Mesothelial cell of epicardium (in vitro differentiated cells): ENCODE results near the gene GNG14. TPM values are rescaled to one million over a fixed set of nuclear protein-coding genes. Genes with fewer than 3 reads are reported as not detected.
A peak's percentile ranks its signal among the peaks of the same experiment; 100 is the strongest.

ENCODE experiments used
- DNase-seq, 2 experiments: peaks; one replicate each; pipeline ENCODE4 v3.0.0; 2021; ENCODE audit warnings: low spot score in 2 of 2; ENCODE audit not compliant: unreplicated experiment in 2 of 2
- H3K27ac Mint-ChIP-seq: 2 replicates; pipeline ENCODE4 v1.8.0; 2021; ENCODE audit warnings: mixed read lengths
- H3K27me3 Mint-ChIP-seq: 2 replicates; pipeline ENCODE4 v1.8.0; 2021; ENCODE audit warnings: low read depth, mixed read lengths
- H3K36me3 Mint-ChIP-seq: 2 replicates; pipeline ENCODE4 v1.8.0; 2021; ENCODE audit warnings: mixed read lengths
- H3K4me1 Mint-ChIP-seq: 2 replicates; pipeline ENCODE4 v1.8.0; 2021; ENCODE audit warnings: mixed read lengths
- H3K4me3 Mint-ChIP-seq: 2 replicates; pipeline ENCODE4 v1.8.0; 2021; ENCODE audit warnings: mild to moderate bottlenecking, moderate library complexity, mixed read lengths
- H3K9me3 Mint-ChIP-seq: 2 replicates; pipeline ENCODE4 v1.8.0; 2021; ENCODE audit warnings: mixed read lengths
- total RNA-seq: library from RNA; stranded (reverse); gene quantifications from 3 replicates; pipeline ENCODE4 v1.2.1, GENCODE V29; 2021
- TF ChIP-seq, protein P1 (sequence below): fragments of 200-600 bp; sonication (generic); IDR thresholded peaks from one replicate; pipeline ENCODE4 v1.5.0; 2021; ENCODE audit warnings: antibody characterized with exemption; ENCODE audit not compliant: unreplicated experiment

The GNG14 gene
- total RNA-seq, 1 donor from 2014 or later: not detected

DNA sequence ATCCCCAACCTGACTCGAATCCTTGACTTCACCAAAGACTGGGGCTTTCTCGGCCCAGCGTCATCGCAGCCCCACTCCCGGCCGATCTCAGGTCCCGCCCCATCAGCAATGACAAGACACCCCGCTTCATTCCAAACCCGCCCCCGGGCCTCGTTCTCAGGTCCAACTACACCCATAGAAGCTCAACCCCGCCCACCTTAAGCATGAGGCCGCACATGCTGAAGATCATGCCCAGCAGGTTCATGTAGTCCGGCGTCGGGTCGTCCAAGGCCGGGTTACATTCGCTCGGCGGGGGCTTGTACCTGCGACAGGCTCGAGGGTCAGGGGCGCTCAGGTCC is 18.9 kb upstream of the GNG14 start:
- H3K4me1 Mint-ChIP-seq: peaks cover 42% of the 10 kb centered on the region
- no peaks in the 10 kb centered on the region for H3K9me3 Mint-ChIP-seq
- peak overlapping the region; percentile 99 for H3K4me3 Mint-ChIP-seq
- H3K36me3 Mint-ChIP-seq: peaks cover 6% of the 10 kb centered on the region
- peak overlapping the region; percentile 100 for H3K27ac Mint-ChIP-seq
- TF ChIP-seq, protein P1, sequence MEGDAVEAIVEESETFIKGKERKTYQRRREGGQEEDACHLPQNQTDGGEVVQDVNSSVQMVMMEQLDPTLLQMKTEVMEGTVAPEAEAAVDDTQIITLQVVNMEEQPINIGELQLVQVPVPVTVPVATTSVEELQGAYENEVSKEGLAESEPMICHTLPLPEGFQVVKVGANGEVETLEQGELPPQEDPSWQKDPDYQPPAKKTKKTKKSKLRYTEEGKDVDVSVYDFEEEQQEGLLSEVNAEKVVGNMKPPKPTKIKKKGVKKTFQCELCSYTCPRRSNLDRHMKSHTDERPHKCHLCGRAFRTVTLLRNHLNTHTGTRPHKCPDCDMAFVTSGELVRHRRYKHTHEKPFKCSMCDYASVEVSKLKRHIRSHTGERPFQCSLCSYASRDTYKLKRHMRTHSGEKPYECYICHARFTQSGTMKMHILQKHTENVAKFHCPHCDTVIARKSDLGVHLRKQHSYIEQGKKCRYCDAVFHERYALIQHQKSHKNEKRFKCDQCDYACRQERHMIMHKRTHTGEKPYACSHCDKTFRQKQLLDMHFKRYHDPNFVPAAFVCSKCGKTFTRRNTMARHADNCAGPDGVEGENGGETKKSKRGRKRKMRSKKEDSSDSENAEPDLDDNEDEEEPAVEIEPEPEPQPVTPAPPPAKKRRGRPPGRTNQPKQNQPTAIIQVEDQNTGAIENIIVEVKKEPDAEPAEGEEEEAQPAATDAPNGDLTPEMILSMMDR: no peak
- no peaks in the 10 kb centered on the region for H3K27me3 Mint-ChIP-seq
- peak in 1 of 2 experiments; percentile 65 for DNase-seq

DNA sequence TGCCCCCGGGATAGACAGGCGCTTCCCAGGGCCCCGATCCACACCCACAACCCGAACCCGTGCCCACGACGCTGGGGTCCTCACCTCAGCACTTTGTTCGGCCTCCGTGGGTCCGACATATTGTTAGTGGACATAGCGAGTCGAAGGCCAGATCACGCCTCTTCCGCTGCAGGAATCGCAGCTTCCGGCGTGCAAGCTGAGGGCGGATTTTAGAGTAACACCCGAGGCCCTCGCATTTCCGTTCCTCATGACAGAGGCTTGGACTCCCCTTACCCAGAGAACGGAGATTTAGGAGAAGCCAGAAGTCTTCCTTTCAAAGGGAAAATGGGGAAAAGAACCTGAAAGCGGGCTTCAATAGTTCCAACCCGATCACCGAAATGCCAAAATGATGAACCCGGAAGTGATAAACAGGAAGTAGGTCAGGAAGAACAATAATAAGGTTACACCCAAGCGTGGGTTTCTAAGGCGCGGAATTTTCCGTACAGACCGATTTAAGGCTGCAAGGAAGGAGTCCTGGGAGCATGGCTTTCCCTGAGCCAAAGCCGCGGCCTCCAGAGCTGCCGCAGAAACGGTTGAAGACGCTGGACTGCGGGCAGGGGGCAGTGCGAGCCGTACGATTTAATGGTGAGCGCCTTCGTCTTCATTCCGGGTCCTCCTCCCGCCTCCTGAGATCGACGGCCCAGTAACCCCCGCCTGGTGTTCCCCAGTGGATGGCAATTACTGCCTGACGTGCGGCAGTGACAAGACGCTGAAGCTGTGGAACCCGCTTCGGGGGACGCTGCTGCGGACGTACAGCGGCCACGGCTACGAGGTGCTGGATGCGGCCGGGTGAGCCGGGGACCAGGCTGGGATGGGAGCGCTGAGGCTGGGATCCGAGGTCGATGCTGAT is 18.3 kb upstream of the GNG14 start:
- Mint-ChIP-seq H3K4me3 (peak overlapping the region; percentile 99), H3K27ac (peak overlapping the region; percentile 100), H3K9me3 (no peaks in the 10 kb centered on the region), H3K36me3 (peaks cover 12% of the 10 kb centered on the region), H3K27me3 (no peaks in the 10 kb centered on the region), H3K4me1 (peaks cover 42% of the 10 kb centered on the region)
- TF ChIP-seq, protein P1: no peak
- DNase-seq: peak; percentile 56 to 76

DNA sequence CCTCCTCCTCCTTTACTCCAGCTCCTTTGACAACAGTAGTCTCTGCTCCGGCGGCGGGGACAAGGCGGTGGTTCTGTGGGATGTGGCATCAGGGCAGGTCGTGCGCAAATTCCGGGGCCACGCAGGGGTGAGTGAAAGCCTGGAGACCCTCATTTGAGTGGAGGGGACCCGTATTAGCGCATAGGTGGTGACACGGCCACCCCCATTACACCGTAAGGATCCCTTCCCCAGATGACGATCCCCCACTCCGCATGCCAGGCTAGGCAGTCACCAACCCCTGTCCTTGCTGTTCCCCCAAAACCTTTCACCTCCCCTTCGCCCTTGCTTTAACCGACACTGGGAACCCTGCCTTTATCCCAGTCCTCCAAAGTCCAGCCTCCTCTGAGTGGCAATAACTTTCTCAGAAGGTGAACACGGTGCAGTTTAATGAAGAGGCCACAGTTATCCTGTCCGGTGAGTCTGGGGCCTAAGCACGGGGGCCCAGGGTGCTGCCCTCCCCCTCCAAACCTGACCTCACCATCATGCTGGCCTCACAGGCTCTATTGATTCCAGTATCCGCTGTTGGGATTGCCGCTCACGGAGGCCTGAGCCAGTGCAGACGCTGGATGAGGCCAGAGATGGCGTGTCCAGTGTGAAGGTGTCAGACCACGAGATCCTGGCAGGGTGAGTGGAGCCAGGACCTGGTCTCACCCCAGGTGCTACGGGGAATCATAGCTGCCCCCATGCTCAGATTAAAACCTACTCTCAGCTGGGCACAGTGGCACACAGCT is 17.5 kb upstream of the GNG14 start:
- no peak for DNase-seq
- peak overlapping the region; percentile 99 for H3K4me3 Mint-ChIP-seq
- H3K27me3 Mint-ChIP-seq: no peaks in the 10 kb centered on the region
- TF ChIP-seq, protein P1: no peak
- peaks cover 42% of the 10 kb centered on the region for H3K4me1 Mint-ChIP-seq
- H3K9me3 Mint-ChIP-seq: no peaks in the 10 kb centered on the region
- H3K27ac Mint-ChIP-seq: peak overlapping the region; percentile 100
- H3K36me3 Mint-ChIP-seq: peaks cover 13% of the 10 kb centered on the region

DNA sequence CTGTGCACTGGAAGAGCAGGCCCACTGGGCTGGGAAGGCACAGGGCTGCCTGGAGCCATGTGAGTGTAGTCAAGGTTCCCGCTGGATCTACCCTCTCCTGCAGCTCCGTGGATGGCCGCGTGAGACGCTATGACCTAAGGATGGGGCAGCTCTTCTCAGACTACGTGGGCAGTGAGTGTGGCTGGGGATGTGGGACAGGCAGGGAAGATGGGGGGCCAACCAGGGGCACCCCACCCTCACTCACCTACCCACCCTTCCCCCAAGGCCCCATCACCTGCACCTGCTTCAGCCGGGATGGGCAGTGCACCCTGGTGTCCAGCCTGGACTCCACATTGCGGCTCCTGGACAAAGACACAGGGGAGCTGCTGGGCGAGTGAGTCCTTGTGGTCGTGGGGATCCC is 15.1 kb upstream of the GNG14 start:
- Mint-ChIP-seq H3K9me3 (no peaks in the 10 kb centered on the region), H3K27me3 (no peaks in the 10 kb centered on the region), H3K4me1 (peaks cover 26% of the 10 kb centered on the region), H3K36me3 (peaks cover 20% of the 10 kb centered on the region), H3K4me3 (no peak overlapping the region), H3K27ac (no peak overlapping the region)
- no peak for DNase-seq
- TF ChIP-seq, protein P1: no peak

DNA sequence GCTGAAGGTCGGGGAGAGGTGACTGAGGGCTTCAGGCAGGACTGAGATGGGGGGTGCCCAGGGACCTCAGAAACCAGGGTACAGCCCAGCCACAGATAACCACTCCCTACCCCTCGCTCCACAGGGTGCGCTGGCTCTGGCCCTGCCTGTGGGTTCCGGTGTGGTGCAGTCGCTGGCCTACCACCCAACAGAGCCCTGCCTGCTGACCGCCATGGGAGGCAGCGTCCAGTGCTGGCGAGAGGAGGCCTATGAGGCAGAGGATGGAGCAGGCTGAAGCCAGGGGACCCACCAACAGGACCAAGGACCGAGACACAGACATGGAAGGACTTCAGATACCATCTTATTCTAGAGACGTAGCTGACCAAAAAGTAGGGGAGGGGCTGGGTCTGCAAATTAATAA is 12.4 kb upstream of the GNG14 start:
- no peak overlapping the region for H3K27ac Mint-ChIP-seq
- no peaks in the 10 kb centered on the region for H3K9me3 Mint-ChIP-seq
- H3K36me3 Mint-ChIP-seq: peaks cover 29% of the 10 kb centered on the region

More for the DNA sequence above, 12.4 kb upstream of the GNG14 start:
- DNase-seq: no peak
- H3K27me3 Mint-ChIP-seq: no peaks in the 10 kb centered on the region
- H3K4me1 Mint-ChIP-seq: peaks cover 4% of the 10 kb centered on the region
- H3K4me3 Mint-ChIP-seq: no peak overlapping the region
- TF ChIP-seq, protein P1: no peak
